Cortex of kidney (tissue), 1 donor: ENCODE results near the gene HINT3.
"Not testable (repeated sequence)": the region's sequence is repeated elsewhere in the genome, so short reads cannot be mapped to it uniquely, and the experiment has no call there.

Experiments used
- DNase-seq: peaks from one replicate; lab custom pipeline; 2025; lab: John Stamatoyannopoulos, UW

HINT3 gene

DNA sequence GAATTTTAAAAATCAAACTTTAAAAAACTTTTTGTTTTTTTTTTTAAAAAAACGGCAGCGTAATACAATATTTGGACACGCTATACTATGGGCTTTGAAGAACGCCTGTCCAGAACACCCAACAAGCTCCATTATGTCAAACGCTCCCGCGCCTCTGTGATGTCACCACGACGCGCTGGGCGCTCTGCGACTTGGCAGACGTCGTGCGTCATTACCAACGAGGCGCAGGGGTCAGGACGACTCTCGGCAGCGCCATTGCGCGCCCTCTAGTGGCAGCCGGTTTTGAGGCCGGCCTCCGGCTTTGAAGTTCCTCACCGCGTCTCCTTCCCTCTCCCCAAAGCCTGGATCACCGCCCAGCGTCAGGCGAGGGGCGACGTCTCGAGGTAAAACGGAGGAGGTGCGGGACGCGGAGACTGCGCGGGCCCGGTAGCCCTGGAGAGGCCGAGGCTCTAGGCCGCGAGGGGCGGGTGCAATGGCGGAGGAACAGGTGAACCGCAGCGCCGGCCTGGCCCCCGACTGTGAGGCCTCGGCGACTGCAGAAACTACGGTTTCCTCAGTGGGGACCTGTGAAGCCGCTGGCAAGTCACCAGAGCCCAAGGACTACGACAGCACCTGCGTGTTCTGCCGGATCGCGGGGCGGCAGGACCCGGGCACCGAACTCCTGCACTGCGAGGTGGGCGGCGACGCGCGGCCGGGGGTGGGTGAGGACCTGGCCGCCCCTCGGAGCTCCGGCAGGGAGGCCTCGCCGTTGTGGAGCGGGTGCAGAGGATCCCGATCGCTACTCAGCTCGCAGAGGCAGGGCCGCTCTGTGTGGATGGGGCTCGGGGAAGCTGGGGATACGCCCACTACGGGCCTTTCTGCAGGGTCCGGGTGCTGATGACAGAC, at the start of gene HINT3:
HINT3 (plus strand) TSS at position 265 of the 885 bp plus-strand sequence; CDS start at position 473, 208 bp downstream.
- DNase-seq = peak; percentile 77

DNA sequence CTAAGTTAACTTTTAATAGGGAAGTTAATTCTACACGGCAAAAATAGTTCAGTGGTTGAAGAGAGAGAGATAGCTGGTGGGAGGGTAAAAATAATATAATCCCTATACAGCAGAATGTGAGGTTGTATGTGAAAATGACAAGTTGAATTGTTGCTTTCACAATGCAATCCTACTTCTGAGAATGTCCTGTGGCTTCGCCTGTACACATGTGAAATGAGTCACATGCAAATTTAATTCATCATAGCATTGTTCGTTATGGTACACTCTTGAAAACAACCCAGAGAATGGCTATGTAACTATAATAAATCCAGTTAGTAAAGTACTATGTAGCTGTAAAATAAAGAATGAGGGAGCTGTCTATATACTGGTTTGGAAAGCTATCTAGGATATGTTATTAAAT, 46.0 kb upstream of the HINT3 start:
- no peak for DNase-seq

DNA sequence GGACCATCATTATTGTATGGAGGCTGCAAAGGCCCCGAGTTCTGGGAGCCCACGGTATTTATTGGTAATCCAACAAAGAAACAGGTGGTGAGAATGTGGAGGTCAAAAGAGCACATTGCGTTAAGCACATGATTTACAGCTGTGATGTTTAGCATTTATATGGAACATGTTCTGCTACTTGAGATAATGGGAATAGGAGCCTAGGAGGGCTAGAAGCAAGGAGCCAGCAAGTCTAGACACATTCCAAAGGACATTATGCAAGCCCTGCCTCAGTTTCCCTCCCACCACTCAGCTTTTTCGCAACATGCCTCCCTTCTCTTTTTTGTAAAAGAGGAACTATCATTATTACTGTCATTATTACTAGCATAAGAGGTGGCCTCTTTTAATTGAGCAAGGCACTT, 45.5 kb upstream of the HINT3 start:
- not testable (repeated sequence) for DNase-seq

DNA sequence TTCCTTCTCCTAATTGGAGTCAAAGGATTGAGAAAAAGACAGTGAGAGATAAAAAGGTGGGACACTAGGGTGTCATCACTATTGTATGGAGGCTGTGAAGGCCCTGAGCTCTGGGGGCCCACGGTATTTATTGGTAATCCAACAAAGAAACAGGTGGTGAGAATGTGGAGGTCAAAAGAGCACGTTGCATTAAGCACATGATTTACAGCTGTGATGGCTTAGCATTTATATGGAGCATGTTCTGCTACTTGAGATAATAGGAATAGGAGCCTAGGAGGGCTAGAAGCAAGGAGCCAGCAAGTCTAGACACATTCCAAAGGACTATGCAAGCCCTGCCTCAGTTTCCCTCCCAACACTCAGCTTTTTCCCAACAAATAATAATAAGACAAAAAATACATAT, 44.1 kb upstream of the HINT3 start:
- DNase-seq = not testable (repeated sequence)

DNA sequence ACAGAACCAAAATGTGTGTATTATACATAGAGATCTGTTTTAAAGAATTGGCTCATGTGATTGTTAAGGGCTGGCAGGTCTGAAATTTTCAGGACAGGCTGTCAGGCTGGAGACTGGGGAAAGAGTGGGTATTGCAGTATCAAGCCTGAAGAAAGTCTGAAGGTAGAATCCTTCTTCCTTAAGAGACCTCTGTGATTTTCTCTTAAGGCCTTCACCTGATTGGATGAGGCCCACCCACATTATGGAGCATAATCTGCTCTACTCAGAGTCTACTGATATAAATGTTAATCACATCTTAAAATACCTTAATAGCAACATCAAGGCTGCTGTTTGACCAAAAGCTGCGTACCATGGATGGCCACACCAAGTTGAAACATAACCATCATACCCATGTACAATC, 43.4 kb upstream of the HINT3 start:
- no peak for DNase-seq

DNA sequence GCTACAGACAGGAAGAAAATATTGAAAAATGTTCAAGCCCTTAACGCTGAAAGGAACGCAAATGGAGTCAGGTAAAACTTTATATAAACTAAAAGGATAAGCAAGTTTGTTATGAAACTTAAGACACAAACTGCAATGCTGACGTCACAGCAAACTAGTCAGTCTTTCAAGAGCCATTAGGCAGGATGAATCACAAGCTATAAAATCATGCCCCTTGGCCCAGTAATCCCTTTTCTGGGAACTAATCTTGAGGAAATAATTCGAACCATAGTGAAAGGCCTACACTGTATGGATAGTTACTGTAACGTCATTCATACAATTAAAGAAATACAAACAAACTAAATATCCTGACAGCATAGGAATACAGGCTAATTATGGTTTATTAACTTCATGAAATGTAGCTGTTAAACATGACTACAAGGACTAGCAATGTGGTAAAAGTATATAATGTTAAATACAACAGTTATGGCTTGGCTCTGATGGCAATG, 42.7 kb upstream of the HINT3 start:
- DNase-seq = no peak

DNA sequence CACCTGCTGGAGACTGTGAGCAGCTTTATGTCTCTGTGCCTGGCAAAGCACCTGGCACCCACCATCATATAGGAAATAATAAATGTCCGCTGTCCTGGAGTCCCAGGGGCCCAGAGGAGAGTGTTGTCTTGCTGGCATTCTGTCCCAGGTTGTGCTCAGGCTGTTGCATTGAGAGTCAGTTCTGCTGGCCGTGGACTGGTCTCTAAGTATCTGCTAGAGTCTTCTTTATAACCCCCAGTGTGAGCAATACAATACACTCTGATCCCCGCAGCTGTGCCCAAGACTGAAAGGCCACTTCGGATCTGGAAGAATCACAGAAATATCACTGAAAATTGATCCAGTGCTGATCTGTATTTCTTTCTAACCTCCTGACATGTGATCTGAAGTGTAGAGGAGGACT, 38.3 kb upstream of the HINT3 start:
- DNase-seq = no peak

DNA sequence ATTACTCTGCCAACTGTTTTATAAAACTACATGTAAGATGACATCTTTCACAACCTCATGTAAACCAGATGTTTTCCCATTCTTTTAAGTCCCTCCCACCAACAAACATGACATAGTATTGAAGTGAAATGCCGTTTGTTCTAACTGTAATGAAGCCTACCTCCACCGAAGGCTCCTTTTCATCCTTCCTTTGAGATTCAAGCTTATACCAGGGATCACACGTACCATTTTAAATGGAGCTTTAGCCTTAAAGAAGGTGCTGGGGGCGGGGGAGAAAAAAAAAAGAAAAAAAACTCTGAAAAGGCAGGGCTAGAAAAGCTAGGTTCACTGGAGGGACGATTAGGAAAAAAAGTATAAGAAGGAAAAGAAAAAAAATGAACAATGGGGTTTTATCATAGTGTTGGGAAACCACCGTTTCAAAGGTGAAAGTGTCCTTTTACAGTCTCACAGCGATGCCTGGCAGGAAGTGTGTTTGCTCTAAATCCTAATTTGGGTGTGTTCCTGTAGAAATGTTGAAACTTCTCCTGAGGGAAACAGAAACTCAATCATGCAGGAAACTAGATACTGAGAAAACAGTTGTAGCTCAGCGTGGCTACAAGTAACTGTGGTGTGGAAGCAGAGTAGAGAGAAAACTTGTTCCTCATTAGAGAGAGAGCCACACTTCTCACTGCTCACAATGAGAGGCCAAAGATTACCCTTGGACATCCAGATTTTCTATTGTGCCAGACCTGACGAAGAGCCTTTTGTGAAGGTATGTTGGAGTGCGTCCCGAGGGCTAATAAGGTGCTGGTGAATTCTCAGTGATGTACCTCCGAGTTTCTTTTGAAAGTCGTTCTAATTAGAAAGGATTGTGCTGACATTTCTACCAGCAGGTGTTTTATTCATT, 37.6 kb upstream of the HINT3 start:
- DNase-seq = no peak

DNA sequence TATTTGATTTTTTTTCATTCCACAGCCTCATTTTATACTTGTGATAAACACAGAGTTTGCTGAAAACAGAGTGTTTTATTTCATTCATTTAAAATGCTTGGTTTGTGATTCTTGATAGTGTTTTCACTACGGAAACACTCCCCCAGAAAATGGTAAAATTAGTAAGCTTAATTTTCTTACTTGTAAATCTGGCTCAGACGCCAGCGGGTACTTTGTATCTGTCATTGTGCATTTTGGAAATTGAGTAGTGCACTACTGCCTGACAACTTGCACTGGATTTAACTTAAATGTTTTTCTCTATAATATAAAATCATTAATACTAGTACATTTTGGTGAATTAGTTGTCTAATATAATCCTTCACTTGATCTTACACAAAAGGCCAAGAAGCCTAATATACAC, 37.0 kb upstream of the HINT3 start:
- no peak for DNase-seq

DNA sequence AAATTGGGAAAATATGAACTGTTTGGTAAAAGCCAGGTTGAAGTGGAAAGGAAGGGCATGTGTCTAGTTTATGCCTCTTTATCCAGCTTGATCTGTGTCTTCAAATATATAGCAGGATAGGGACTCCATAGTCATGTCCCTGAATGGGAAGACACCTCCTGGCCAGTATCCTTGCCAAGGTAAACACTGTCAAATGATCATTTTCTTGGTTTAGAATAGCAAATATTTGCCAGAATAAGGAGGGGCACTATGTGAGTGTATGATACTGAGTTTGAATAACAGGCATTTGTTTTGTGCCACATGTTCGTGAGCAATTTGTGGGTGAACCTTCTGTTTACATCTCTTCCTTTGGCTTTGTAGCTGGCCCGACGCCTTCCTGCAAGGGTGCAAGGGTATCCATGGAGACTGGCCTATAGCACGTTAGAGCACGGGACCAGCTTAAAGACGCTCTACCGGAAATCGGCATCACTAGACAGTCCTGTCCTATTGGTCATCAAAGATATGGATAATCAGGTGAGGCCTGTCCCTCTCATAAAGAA, 34.2 kb upstream of the HINT3 start:
- DNase-seq = no peak

DNA sequence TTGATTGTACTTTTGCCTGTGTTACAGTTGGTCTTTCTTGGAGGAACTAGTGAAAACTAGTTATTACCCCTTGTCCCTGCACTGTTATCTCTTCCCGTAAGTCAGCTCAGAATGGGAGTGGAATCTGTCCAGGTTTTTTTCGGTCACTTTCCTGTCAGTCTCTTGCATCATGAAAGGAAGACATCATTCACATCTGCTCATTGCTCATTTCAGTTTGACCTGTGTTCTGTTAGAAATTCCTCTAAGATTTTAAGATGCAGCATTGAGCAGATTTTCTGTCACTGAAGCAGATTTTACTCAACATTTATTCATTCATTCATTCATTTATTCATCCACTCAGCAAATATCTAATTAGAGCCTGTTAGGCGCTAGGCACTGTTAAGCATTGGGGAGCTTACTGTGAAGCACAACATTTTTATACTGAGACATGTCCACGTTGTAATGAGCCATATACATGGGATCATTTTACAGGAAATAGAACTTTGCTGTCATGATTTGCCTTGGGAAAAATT, 33.1 kb upstream of the HINT3 start:
- DNase-seq = no peak

DNA sequence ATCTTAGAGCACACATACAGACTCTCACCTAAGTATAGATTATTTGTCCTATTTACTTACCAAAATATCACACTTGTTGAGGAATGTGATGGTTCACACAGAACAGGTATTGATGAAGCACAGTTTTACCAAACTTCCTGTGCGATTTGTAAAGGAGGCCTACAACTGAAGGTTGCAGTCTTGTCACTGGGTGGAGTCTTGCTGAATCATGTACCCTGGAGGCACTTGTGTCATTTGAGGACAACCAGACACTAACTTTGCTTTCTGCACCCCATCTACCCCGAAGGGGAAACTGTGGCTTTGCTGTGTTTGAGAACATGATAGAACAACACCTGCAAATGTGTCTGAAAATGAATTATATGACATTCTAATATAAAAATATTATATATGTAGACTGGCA, 32.4 kb upstream of the HINT3 start:
- no peak for DNase-seq

DNA sequence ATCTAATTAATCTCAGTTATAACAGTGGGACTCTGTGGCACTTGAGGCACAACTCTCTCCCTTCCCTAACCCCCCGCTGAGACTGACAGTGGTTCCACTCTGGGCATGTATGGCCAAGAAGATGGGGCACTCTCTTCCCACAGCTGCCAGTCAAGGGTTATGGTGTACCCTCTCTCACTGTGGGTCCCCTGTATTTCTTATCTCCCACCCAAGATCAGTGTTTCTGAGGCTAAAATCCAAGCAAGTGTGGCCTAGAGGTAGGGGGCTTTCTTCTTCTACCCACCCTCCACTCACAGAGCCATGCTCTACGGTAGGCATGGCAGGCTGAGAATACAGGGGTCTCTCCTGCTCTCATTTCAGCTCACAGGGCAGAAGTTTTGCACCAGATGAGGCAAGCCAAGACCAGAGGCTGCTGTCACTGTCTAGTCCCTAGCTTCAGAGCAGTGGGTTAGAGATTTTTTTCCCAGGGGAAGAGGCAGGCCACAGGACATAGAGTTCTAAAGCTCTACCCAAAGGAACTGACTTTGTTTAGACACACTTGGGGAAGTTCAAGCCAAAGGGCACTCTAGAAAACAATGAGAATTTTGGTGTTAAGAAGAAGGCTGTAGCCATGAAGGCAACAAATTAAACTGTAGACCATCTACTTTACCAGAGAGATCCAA, 31.7 kb upstream of the HINT3 start:
- DNase-seq = no peak

DNA sequence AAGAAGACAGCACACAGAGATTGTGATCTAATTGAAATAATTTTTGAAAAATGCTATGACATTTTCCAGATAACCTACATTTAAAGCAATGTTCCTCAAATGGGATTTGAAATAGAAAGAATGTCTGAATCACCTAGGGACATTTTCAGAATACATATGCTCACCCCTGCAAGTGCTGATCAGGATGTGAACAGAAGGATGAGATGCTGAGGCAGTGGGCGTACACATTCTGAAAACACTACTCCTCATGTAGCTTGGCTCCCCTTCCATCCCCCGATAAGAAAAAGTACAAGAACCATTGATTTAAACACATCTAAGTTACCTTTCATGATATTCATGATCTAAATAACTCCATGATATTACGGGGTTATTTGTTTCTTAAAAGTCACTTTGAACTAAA, 29.9 kb upstream of the HINT3 start:
- DNase-seq = no peak

DNA sequence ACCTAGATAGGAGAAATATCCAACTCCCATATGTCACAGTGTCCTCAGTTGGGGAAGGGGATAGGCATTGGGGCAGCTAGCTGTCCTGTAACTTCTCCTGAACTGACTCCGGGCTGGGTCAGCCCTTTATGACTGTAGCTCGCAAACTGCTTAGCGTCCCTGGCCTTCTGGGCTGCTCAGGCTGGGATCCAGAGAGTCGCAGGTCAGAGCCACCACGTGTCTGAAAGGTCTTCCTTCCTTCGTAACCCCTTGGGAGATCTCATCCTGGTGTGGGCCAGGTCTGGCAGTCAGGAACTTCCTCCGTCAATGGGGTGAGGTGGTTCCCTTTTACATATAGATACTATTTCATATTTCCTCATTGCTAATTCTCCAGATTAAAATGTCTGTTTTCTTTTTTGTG, 28.8 kb upstream of the HINT3 start:
- no peak for DNase-seq

DNA sequence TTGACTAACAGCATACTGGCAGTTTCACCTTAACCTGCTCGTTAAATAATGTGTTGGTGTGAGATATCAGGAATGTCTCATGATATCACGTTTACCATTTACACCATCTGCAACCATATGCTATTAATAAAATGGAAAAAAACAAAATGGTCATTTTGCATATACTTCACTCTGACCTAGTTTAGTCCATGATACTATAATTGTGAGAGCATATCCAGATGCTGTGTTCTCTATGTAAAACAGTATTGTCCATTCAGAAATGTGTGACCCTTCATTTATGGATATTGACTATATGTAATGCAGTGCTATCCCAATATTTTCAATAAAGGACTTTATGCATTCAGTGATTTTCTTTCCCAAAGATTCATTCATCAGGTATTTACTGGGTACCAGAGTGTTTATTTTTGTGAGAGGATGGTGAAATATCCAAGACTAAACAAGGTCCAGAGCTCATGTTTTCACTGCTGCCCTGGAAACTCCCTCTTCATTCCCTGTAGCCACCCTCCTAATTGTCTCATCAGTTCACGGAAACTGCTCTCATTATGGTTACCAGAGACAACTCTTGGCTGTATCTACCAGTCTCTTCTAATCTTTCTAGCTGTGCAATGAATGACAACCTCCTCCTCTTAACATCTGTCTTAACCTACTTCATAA, 25.7 kb upstream of the HINT3 start:
- DNase-seq = no peak

DNA sequence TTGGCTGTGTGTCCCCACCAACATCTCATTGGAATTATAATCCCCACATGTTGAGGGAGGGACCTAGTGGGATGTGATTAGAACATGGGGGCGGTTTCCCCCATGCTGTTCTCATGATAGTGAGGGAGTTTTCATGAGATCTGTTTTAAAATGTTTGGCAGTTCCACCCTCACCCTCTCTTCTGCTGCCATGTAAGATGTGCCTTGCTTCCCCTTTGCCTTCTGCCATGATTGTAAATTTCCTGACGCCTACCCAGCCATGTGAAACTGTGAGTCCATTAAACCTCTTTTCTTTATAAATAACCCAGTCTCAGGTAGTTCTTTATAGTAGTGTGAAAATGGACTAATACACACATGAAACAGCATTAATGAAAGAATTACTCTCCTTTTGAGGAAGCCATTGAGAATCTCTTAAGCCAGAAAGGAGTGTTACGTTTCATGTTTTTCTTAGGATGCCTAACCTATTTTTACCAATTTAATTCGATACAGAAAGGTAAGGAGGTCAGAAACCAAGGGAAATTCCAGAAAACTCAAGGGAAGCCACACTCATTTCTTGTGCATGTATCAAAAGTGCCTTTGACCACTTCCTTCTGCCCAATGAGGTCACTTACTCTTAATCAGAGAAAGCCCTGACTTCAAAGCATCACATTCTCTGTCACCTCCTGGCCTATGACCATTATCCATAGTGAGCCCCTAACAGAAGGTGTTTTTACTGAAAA, 24.7 kb upstream of the HINT3 start:
- DNase-seq = no peak

DNA sequence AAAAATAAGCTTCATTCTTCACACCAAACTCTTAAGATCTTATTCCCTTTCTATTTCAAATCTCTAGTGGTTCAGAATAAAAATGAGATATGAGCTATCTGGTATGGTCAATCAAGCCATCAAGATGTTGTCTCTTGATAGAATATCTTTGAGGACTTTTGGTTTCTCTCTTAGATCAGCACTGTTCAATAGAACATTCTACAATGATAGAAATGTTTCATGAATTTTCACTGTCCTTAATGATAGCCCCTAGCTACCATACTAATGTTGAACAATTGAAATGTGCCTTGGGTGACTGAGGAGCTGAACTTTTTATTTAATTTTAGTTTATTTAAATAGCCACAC, 24.1 kb upstream of the HINT3 start:
- no peak for DNase-seq

DNA sequence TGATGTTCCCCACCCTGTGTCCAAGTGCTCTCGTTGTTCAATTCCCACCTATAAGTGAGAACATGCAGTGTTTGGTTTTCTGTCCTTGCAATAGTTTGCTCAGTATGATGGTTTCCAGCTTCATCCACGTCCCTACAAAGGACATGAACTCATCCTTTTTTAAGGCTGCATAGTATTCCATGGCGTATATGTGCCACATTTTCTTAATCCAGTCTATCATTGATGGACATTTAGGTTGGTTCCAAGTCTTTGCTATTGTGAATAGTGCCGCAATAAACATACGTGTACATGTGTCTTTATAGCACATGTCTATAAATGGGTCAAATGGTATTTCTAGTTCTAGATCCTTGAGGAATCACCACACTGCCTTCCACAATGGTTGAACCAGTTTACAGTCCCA, 21.1 kb upstream of the HINT3 start:
- not testable (repeated sequence) for DNase-seq

DNA sequence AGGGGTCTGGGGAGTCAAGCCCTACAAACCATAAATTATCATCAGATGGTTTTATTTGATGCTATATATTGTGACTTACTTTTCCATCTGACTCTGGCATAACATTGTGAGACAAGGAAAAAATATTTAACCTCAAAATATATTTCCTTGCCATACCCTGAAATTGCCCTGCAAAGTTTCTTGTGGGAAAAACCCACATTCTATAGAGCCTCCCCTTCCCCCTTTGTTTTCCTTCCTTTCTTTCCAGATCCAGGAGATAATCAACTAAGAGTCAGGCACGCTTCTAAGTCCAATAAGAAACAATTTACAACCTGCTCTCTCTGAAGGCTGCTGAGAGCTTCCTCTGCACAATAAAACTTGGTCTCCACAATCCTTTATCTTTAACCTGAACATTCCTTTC, 17.5 kb upstream of the HINT3 start:
- DNase-seq = no peak

DNA sequence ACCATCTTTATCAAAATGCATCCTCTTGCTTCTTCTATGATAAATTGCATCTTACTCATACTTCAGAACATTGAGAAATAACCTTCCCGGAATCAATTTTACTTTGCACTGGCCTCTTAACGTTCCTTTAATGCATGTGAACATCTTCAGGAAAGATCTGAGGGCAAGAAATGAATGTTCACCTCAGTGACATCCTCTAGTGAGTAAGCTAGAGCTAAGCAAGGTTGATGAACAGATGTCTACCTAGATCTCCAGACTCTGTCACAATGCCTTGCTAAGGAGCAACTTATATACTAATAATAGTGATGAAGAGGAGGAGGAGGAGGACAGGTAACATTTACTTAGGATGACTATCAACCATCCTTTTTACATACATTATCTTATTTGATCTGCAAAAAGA, 16.8 kb upstream of the HINT3 start:
- no peak for DNase-seq
